NCI-H524 (cell line): ENCODE results near the gene KRT15.

Experiments used
- DNase-seq, 2 experiments: peaks; one replicate each; lab custom pipeline; 2025; lab: John Stamatoyannopoulos, UW

KRT15 gene

GRCh38 chr17:41524261-41524660 lies 5.6 kb upstream of the KRT15 start:
- DNase-seq: no peak

- DNase-seq: peak in 1 of 2 experiments; percentile 8
Observed at GRCh38 chr17:41523787-41524186, 5.1 kb upstream of the KRT15 start.

GRCh38 chr17:41523225-41523593 lies 4.5 kb upstream of the KRT15 start:
- DNase-seq: no peak

DNA sequence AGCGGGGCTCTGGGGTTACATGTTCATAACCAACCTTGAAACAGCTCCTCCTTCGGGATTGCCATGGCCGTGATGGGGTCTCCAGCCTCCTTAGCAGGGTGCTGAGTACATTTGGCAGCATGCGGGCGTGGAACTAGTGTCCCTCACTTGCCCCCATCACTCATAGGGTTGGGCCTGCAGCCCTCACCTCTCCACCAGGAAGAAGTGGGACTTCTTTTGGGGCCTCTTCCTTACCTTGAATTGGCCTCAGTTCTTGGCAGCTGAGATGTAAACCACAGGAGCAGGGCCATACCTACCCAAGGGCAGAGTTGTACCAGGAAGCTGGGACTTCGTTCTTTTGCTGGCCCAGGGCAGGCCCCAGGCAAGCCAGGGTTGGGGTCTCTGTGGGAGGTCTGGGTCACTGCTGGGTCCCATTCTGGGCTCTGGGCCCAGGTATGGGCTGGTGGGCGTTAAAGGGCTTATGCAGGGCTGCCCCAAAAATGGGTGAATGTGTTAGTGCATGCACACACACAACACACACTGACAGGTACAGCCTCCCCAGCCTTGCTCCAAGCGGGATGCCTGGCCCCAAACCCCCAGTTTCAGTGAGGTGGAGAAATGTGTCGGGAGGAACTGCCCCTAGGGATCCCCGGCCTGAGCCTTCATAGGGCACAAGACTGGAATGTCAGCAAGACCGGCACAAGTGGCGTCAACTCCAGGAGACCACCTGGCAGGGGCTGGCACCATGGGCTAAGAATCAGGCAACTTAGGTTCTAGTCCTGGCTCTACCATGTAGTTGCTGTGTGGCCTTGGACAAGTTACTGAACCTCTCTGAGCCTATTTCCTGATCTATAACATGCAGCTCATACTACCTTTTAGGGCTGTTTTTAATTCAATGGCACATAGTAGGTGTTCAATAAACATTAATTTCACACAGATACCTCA lies 3.9 kb upstream of the KRT15 start:
- no peak for DNase-seq

DNA sequence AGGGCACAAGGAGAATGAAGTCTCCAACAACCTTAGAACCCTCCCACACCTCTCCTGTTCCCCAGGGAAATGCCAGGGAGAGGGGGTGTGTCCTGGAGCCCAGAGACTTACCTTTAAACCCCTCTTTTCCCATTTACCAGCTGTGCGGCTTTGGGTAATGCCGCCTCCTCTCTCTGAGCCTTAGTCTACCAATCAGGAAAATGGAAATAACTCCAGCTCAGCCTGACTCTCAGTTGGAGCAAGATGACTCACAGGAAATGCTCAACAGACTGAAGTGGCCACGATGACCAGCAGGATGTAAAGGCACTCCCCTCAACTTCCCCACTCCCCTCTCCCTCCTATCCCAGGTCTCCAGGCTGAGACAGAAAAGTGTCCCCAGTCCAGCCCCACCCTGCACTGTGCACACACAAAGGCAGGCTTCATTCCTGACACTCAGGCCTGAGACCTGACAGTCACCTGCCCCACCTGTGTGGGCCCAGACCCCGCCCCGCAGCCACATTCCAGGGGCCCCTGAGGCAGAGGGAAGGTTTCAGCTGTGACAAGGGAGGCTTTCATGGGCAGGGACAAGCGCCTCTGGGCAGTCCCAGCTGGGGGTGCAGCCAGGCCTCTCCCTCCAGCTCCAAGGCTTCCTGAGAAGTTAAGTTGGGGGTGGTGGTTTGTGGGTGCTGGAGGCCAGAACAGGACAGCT lies 3.0 kb upstream of the KRT15 start:
- DNase-seq: no peak

DNA sequence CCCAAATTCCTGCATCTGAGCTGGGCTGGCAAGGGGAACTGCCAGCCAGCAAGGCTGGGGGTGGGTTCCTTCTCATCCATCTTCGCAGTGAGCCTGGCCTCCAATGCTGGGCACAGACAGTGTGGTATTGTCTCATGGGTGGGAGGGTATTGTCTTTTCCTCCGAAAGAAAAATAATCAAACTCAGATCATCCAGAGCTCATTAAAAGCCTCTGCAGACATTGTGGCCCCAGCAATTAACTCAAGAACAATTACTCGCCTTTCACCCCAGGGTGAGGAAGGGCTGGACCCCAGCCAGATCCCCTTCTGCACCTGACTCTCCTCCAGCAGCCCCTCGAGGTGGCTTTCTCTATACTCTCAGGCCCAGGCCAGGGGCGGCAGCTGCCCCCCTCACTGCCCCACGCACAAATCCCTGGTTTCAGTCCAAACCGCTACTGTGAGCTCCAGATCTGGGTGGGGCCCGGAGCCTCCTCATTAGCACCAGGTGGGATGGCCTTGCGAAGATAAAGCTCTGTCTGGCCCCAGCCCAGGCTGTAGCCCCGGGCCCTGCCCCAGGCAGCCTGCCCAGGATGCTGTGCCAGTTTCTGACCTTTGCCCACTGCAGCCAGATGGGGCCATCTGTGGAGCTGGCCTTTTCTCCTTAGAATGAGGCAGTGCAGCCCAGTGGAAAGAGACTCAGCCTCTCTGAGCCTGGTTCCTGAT lies 2.3 kb upstream of the KRT15 start:
- peak in 1 of 2 experiments; percentile 8 for DNase-seq

DNA sequence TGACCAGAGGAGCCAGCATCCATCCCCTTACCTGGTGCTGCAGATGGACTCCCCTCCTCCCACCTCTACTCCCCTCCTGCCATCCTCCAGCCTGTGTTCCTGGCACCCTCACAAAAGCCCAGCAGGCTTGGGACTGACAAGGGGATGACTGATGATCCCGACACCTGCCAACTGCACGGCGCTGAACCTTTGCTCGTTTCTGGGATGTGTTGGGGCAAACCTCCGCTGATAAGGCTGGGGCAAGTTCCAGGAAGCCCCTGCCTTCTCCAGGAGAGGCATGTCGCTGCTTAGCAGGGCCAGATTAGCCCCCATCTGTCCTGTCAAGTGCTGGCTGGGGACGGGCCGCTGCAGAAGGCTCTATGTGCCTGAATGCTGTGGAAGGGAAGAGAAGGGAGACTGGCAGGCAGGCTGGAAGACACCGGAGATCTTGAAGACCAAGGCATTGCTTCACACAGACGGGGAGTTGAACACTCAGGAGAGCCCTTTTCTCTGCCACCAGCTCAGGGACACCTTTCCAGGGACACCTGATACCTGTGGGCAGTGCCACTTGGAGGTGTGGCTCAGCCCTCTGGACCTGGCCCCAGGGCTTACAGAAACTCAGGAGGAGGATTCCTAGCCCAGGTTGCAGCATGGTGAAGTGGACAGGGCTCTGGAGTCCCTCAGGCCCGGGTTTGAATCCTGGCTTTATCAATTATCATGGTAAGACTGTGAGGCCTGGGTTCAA lies 973 bp upstream of the KRT15 start:
- peak in 1 of 2 experiments; percentile 14 for DNase-seq

GRCh38 chr17:41518031-41518430 lies 659 bp downstream of the KRT15 start:
- DNase-seq: no peak

GRCh38 chr17:41516830-41517283 lies 1.8 kb downstream of the KRT15 start:
- DNase-seq: no peak

DNA sequence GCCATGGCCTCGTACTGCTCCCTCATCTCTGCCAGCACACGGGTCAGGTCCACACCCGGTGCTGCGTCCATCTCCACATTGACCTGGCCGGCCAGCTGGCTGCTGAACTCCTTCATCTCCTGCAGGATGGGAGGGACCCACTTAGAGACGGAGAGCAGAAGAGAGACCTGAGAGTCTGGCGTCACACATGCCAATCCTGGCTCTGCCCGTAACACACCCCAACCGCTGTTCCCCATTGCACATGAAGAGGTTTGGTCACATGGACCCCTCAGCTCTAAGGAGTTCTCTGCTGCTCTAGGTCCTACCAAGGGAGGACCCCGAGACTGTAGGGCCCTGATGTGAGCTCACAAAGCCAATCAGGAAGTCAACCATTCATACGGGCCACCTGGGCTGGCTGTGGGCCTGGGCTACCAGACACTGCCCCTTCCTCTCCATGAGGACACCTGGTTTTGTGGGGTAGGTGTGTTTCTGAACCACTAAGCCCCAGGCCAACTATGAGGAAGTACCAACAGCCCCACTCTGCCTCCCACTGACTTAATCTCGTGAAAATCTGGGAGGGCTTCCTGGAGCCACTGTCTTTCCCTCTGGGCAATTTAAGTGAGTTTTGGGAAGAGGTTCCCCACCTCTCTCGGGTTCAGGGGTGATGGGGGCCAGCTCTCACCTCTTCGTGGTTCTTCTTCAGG lies 2.4 kb downstream of the KRT15 start:
- DNase-seq: no peak

GRCh38 chr17:41513168-41513547 lies 5.5 kb downstream of the KRT15 start:
- no peak for DNase-seq

GRCh38 chr17:41512546-41513167 lies 6.0 kb downstream of the KRT15 start:
- no peak for DNase-seq

DNA sequence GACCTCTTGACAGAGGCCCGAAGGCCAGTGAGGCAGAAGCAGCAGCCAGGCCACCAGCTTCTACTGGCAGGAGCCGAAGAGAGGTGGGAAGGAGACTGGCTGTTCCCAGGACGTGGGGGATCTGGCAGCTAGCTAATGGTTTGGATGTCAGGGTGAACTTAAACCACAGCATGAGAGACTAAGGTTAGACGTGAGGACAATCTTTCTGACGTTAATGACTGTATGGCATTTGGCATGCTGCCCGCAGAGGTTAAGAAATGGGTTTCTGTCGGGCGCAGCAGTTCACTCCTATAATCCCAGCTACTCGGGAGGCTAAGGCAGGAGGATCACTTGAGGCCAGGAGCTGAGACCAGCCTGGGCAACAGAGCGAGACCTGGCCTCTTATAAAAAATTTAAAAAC lies 7.0 kb downstream of the KRT15 start:
- no peak for DNase-seq

DNA sequence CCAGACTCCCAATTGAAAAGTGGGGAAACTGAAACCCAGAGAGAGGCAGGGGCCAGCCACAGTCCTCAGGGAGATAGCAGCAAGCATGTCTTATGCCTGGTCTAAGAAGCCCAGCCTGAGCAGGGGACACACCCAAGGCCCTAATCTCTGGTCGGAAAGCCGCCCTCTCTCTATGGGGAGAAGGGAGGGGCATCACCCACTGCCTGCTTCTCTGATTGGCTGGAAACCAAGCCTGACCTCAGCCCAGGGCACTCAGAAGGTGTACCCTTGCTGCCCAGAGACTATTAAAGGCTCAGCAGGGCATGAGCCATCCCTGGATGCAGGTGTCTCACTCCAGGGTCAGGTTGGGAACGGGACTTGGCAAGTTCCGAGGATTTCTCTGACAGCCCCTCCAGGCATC lies 7.6 kb downstream of the KRT15 start:
- no peak for DNase-seq

DNA sequence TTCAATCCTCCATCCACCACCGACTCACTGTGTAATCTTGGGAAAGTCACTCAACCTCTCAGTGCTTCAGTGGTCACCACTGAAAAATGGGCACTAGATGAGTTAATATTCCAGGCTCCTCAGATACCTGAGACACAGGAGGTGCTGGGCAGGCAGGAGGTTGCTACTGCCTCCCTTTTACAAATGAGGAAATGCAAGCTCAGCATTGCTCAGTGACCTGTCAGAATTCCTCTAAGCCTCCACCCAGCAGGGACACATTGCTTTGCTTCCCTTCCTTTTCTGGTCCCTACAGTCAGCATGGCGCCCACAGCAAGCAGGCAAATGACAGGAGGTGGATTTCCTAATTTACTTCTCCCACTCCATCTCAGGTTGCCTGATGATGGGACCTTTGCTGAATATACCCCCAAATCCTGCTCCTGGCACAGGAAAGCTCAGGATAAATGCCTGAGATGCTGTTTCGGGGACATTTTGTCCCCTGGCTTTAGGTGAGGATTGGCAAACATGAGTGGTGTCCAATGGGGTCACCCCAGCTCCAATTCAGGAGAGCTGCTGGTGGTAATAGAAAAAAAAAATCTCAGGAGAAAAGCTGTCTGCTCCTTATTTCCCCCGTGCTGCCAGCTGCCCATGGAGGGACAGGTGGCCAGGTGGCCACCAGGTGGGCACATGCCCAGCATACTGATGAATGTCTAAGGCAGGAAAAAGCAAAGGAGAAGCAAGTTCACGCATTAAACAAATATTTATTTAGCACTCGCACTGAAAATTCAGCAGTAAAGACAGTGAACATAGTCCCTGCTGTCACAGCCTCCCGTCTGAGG lies 8.2 kb downstream of the KRT15 start:
- no peak for DNase-seq

- DNase-seq: no peak
Observed at GRCh38 chr17:41507315-41507880, 11.3 kb downstream of the KRT15 start.

DNA sequence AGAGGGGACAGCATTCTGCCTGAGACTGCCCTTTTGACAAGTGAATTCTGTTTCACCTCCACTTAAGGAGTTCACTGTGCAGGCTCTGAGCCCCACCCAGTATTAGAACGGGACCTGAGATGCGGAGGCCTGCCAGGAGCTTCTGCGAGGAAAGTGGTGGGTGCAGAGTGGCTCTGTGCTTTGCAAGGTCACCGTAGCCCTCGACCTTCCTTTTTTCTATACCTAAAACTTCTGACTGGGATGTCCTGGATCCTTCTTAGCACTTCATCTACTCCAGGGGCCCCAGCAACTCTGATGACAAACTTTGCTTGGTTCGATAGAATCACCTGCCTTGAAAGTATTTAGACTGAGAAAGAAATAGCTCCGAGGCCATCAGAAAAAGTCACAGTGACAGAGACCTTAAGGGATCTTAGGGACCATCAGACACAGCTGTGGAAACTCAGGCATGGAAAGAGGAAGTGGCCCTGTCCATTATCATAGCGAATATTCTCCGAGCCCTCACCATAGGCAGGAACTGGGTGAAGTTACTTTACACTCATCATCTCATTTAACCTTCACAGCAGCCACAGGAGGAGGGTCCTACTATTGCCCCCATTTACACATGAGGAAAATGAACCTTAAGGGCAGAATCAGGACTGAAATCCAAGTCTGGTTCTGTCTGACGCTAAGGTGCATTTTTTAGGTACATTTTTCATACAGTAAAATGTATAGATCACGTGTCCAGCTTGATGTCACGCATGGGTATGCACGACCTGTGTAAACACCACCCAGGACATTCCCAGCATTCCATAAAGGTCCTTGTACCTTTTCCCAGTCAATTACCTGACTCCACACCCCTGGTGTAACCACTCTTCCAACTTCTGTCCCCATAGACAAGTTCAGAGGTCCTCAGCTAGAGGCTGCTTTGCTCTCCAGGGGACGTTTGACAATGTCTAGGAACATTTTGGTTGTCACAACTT lies 12.6 kb downstream of the KRT15 start:
- DNase-seq: no peak

DNA sequence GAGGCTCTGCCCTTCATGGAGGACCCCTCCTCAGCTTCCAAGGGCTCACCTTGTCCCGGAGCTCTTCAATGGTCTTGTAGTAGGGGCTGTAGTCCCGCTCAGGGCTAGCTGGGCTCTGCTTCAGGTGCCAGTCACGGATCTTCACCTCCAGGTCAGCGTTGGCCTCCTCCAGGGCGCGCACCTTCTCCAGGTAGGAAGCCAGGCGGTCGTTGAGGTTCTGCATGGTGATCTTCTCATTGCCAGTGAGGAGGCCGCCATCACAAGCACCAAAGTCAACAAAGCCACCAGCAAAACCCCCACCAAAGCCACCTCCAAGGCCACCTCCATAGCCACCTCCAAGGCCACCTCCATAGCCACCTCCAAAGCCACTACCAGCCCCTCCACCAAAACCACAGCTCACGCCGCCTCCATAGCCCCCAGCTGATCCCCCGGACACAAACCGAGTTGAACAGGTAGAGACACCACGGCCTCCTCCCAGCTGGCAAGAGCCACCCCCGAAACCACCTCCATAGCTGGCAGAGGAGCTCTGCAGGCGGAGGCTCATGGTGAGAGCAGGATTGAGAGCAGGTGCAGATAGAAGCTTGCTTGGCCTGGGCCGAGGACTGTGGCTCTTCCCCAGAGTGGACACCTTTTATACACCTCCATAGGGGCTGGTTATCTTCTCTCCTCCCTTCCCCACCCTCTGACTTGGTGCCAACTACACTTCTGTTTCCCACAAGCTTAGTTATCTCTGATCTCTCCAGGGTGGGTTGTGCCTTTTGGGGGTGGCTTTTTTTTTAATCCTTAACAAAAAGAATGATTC lies 13.5 kb downstream of the KRT15 start, which contains the start of gene KRT13:
TSS of gene KRT13 (minus strand) at position 606 of the 802 bp plus-strand sequence. CDS start at position 544, 62 bp downstream.
- no peak for DNase-seq
